GM23248 (cell line): Measurements from ENCODE around the gene NAV3.

ENCODE experiments used
- EZH2 ChIP-seq: fragments of 200-600 bp; sonication (generic); IDR thresholded peaks from 2 replicates; pipeline ENCODE4 v1.6.1; 2018; ENCODE audit warnings: antibody characterized with exemption, mild to moderate bottlenecking; ENCODE audit not compliant: insufficient read depth, poor library complexity, severe bottlenecking
- EZH2phosphoT487 ChIP-seq: fragments of 200-600 bp; sonication (generic); IDR thresholded peaks from 2 replicates; pipeline ENCODE4 v1.6.1; 2018; ENCODE audit warnings: antibody characterized with exemption, moderate library complexity, mild to moderate bottlenecking, low read depth; ENCODE audit not compliant: insufficient read depth

GRCh38 chr12:77953528-77954205, 123.0 kb downstream of the NAV3 start:
- TF ChIP-seq EZH2: no peak
- TF ChIP-seq EZH2phosphoT487: no peak
